Inflammatory macrophage treated with lipopolysaccharide for 1 hour (primary cell): ENCODE data around the gene TGM6.

ENCODE experiments used
- DNase-seq, 2 donors: peaks; one replicate each; pipeline ENCODE4 v3.0.0-alpha.2; 2020 to 2022

Gene TGM6

DNA sequence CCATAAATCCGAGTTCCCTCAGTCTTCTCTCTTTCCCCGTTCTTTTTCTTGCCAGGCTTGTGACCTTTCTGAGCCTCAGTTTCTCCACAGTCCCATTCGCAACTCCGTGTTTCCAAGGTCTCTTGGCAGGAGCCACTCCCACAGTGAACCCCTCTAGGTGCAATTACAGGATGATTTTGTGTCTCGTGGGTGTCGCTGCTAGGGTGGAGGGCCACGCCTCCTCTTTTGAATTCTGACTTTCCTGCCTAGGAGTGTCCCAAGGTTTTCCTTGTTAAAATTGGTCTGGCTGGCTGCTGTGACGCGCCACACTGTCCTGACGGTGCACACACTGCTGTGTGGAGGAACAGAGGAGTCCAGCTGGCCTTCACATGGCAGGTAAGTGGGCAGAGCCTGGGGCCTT is at the start of gene TGM6:
TSS of gene TGM6 (plus strand) at position 301 of the 400 bp plus-strand sequence. CDS start at position 369, 68 bp downstream.
- no peak for DNase-seq

DNA sequence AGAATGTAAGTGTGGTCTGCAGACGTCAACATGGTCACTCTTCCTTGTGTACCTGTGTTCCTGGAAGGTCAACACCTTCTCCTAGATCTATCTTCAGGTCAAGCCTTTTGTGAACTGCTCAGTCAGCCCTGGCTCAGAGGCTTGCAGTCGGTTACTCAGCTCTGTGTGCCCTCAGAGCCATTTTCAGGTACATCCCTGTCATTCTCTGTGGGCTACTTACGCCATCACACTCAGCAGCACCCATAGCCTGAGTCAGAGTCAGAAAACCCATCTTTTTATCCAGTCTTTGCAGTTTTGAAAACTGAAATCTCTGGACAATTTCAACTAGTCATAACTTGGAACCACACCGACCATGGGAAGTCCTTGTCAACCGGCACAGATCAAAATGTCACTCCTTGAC is 49.6 kb upstream of the TGM6 start:
- DNase-seq = no peak

- DNase-seq = no peak
Observed at GRCh38 chr20:2331901-2332565, 48.7 kb upstream of the TGM6 start.

DNA sequence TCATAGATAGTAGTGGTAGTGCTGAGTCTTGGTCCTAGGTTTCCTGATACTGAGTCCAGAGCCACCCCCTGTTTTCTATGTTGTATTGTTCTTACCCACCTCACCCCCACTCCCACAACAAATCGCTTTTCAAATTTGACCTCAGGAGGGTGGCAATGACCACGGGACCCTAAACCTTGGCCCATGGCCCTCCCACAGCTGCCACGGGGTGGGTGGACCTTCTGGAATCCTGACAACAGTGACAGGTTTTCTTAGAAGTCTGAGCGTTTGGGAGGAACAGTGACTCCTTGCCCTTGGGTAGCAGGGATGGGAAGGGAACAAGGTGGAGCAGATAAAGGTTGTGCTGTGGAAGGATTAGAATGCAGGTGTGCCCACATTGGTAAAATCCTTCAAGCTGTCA is 48.0 kb upstream of the TGM6 start:
- DNase-seq = no peak

DNA sequence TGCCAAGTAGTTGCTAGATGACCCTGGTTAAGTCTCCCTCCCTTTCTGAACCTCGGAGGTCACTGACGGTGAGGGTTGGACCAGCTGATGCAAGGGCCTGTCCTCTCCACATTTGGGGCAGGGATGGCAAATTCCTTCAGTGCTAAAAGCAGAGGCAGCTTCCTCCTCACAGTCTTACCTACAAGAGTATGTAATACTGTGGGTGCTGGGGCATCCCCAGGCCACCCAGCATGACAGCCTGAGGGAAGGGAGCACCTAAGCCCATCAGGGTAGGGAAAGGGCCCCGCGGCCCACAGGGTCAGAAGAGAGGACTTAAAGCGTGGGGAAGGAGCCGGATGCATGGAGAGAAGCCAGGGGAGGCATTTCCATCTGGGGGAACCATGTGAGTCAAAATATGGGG is 46.9 kb upstream of the TGM6 start:
- no peak for DNase-seq

GRCh38 chr20:2335096-2335870 is 45.4 kb upstream of the TGM6 start:
- no peak for DNase-seq

DNA sequence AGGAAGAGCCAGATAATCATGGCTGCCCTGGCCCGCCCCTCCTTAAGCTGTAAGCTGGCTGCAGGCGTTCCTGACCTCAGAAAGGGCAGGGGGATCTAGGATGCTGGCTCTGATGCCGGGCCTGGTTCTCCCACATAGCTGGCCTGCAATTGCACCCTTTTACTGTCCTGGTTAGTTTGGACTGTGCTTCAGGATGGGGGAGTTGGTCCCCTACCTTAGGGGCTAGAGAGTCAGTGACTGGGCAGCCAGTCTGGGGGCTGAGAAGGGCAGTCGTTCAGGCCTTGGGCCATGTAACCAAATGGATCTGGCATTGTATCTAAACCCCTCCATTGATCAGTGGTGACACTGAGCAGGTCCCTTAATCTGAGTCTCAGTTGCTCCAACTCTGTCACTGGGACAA is 44.2 kb upstream of the TGM6 start:
- DNase-seq = no peak

DNA sequence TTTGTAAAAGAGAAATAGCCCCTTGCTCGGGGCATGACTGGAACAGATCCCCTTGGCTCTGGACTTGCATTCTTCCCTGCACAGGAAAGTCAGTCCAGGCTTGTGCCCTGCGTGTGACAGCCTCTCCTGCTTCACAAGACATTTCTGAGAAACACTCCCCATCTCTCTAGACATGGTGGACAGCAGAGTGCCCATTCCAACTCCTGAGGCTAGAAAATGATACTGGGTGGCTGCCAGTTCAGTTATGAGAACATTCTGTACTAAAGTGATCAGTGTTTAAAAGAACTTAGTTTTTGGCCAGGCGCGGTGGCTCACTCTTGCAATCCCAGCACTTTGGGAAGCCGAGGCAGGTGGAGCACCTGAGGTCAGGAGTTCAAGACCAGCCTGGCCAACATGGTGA is 43.6 kb upstream of the TGM6 start:
- DNase-seq = no peak

GRCh38 chr20:2338411-2339066 is 42.2 kb upstream of the TGM6 start:
- DNase-seq = peak in 1 of 2 donors; percentile 31

DNA sequence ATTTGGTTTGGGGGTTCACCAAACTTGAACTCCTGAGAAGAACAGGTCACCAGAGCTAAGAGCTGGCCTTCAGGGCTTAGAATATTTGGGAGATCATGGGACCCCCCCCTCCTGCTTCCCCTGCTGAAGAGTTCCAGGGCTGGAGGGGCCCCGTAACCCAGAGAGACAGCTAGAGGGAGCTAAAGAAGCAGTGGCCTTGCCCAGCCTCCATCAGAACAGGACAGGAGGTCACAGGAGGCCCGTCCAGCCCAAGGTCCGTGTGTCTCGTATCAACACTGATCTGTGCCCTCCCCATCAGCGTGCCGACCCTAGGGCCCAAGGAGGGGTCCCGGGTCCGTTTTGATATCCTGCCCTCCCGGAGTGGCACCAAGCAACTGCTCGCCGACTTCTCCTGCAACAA is 40.6 kb upstream of the TGM6 start:
- DNase-seq = no peak

GRCh38 chr20:2340823-2341222 is 39.9 kb upstream of the TGM6 start:
- no peak for DNase-seq

- DNase-seq = no peak
Observed at GRCh38 chr20:2341336-2341735, 39.4 kb upstream of the TGM6 start.

DNA sequence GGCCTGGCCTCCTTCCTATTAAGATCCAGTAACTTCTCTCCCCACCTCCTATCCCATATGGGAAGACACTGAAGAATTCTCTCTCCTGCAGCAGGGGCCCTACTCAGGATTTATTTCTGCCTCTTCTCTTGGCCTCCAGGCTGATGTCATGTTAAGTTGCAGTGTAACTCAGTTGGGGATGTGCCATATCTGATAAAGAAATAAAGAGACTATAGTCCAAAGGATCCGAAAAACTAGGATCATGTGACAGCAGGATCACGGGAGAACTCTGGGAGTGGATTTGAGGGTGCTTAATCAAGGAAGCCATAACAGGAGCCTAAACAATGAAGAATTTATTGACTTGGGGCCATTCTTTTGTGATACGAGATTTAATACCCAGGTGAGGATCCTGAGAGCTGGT is 38.5 kb upstream of the TGM6 start:
- DNase-seq = no peak

- no peak for DNase-seq
Observed at GRCh38 chr20:2346188-2346587, 34.5 kb upstream of the TGM6 start.

DNA sequence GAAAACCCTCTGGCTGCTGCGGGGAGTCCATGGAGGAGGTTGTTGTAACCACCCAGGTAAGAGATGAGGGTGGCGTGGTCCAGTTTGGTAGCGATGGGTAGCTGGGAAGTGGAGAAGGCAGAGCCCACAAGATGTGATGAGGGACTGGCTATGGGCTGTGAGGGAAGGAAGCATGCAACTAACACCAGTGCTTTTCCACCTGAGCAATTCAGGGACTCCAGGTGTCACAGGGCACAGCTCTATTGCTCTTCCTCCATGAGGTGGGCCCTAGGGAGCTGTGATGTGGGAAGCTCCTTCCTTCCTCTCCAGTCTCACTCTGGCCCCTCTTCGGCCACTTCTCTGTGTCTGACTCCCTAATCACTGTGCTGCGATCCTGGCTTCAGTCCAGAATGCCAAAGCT is 32.4 kb upstream of the TGM6 start:
- DNase-seq = no peak

DNA sequence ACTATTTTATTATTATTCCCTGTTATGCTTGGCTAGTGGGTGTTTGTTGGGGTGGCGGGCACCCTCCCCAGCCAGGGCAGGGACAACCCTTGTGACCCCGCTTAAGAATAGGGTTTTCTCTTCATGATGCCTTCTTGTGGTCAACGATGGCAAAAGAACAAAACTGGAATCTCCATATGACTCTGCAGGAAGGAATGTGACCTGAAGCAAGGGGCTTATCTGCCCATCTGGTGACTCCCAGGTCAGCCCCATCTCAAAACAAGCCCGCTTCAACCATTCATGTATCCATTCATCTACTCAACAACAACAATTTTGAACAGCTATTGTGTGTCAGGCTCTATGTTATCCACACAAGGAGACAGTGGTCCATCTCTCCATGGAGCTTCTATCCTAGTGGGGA is 30.9 kb upstream of the TGM6 start:
- no peak for DNase-seq

- no peak for DNase-seq
Observed at GRCh38 chr20:2350606-2351005, 30.1 kb upstream of the TGM6 start.

GRCh38 chr20:2353231-2353630 is 27.5 kb upstream of the TGM6 start:
- no peak for DNase-seq

DNA sequence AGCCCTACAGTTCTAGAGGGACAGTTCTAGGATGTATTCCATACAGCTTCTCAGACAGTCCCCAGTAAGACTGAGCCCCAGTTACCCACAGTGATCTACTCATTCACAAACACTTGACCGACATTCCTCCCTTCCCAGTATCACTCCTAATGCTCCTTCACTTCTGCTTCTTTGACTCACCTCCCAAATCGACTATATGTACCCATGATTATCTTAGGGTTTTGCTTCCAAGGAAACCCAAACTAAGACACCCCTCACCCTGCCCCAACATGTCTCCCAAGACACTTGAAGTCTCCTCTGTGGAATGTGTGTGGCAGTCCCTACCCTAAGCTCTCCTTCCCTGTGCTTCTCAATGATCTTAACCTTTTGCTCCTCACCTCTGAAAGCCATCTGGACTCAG is 23.6 kb upstream of the TGM6 start:
- DNase-seq = no peak

- no peak for DNase-seq
Observed at GRCh38 chr20:2358006-2358405, 22.7 kb upstream of the TGM6 start.

DNA sequence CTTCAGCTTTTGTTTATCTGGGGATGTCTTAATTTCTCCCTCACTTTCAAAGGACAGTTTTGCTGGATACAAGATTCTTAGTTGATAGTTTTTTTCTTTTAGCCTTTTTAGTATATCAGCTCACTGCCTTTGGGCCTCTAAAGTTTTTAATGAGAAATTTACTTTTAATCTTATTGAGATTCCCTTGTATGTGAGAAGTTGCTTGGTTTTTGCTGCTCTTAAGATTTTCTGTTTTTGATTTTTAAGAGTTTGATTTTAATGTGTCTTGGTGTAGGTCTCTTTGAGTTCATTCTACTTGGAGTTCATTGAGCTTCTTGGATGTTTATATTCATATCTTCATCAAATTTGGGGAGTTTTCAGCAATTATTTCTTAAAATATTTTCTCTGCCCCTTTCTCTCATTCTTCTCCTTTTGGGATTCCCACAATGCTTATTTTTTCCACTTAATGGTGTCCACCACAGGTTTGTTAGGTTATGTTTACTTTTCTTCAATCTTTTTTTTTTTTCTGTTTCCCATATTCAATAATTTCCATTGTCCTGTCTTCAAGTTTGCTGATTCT is 19.6 kb upstream of the TGM6 start:
- DNase-seq = no peak

DNA sequence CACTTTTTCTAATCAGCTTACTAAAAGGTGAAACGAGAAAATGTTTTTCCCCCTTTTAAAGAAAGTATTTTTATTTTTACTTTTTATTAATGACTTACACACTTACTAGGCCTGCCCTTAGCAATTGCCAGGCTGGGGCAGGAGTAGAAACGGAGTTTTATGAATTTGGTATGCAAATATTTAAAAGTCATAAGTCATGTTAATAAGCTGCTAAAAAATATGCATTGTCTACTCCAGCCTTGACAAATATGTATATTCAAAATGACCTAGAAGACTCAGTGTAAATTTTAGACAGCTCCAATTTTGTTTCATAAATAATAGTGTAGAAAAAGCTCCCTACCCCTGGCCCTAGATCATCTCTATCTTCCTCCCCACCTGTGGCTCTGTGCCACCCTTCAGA is 17.5 kb upstream of the TGM6 start:
- DNase-seq = no peak

DNA sequence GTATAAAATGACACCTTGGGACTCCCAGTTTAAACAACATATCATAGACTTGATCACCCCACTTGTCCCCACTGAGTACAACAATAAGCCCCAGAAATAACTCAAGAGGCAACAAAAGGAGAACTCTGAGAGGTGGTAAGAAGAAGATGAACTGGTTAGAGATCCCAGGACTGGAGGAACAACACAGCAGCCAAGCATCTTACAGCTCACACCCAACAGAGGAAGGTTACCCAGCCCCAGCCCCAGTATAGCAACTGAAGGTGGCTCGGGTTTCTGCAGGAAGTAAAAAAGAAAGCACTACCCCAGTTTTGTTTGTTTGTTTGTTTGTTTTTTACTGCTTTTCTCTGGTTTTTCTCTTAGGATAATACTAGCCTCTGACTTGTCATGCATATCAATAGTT is 17.1 kb upstream of the TGM6 start:
- DNase-seq = no peak

DNA sequence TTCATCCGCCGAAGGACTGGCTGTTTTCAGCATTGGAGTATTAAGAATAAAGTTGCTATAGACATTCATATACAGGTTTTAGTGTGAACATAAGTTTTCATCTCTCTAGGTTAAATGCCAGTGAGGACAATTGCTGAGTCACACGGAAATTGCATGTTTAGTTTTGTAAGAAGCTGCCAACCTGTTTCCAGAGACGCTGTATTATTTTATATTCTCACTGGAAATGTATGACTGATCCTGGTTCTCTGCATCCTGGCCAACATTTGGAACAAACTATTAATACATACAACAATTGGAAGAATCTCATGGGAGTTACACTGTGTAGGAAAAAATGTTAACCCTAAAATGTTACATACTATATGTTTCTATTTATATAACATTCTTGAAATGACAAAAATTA is 16.7 kb upstream of the TGM6 start:
- DNase-seq = no peak
